K562 (cell line): Measurements from ENCODE around the gene ING2.

ENCODE experiments used
- ARNT ChIP-seq, 2 experiments: fragments of 450-650 bp; IDR thresholded peaks; 2 replicates each; pipeline ENCODE4 v1.6.1; 2016; ENCODE audit warnings: mild to moderate bottlenecking in 1 of 2
- ATF2 ChIP-seq: sonication (generic); formaldehyde crosslinking; IDR thresholded peaks from 2 replicates; pipeline ENCODE4 v1.8.1; 2022; ENCODE audit warnings: missing genetic modification reagents
- BRD4 ChIP-seq: fragments of 200-600 bp; sonication (generic); IDR thresholded peaks from 2 replicates; pipeline ENCODE4 v1.6.1; 2017; ENCODE audit warnings: inconsistent platforms
- GTF3C2 ChIP-seq: IDR thresholded peaks from 3 replicates; pipeline ENCODE4 v1.6.1; 2011; ENCODE audit warnings: borderline replicate concordance, mild to moderate bottlenecking, moderate library complexity; ENCODE audit not compliant: insufficient read length; ENCODE audit errors: extremely low read depth
- JUNB ChIP-seq: fragments of 450-650 bp; formaldehyde crosslinking; conservative IDR thresholded peaks from 2 replicates; pipeline ENCODE4 v1.4.0; 2020; ENCODE audit warnings: mild to moderate bottlenecking
- MAZ ChIP-seq, 2 experiments: fragments of 450-650 bp in 1 of 2; sonication (generic) in 1 of 2; formaldehyde crosslinking; IDR thresholded peaks in 1 of 2; conservative IDR thresholded peaks in 1 of 2; 2 replicates each; pipeline versions ENCODE4 v1.4.0 to v1.5.0; 2020; ENCODE audit warnings: mild to moderate bottlenecking in 1 of 2, missing genetic modification reagents in 1 of 2
- MCM2 ChIP-seq: fragments of 450-650 bp; IDR thresholded peaks from 2 replicates; pipeline ENCODE4 v1.6.1; 2017; ENCODE audit warnings: low read depth, mild to moderate bottlenecking
- POLR2AphosphoS5 ChIP-seq: IDR thresholded peaks from 2 replicates; pipeline ENCODE4 v1.6.1; 2011; ENCODE audit warnings: mild to moderate bottlenecking, low read depth, low read length, moderate library complexity; ENCODE audit not compliant: control insufficient read depth, insufficient read depth
- RFX5 ChIP-seq: IDR thresholded peaks from 2 replicates; pipeline ENCODE4 v1.6.1; 2011; ENCODE audit warnings: low read depth, mild to moderate bottlenecking, improper control_type of control experiment, low read length
- SAFB2 ChIP-seq: fragments of 200-400 bp; formaldehyde crosslinking; IDR thresholded peaks from 2 replicates; pipeline ENCODE4 v1.6.1; 2018; ENCODE audit warnings: borderline replicate concordance, low read length, low read depth, moderate library complexity; ENCODE audit not compliant: severe bottlenecking
- ZBTB43 ChIP-seq: sonication (generic); formaldehyde crosslinking; IDR thresholded peaks from 2 replicates; pipeline ENCODE4 v1.8.0; 2023; ENCODE audit warnings: mild to moderate bottlenecking, missing genetic modification reagents
- ZNF174 ChIP-seq: fragments of 250-450 bp; sonication (Bioruptor Pico); IDR thresholded peaks from 2 replicates; pipeline ENCODE4 v1.4.0; 2020; ENCODE audit warnings: mild to moderate bottlenecking
- ZNF445 ChIP-seq: fragments of 250-450 bp; sonication (Bioruptor Pico); IDR thresholded peaks from 2 replicates; pipeline ENCODE4 v1.4.0; 2020; ENCODE audit warnings: low read depth, mild to moderate bottlenecking, moderate library complexity

GRCh38 chr4:183533698-183534097 is 28.8 kb downstream of the ING2 start:
- TF ChIP-seq SAFB2 (no peak), ZNF174 (CRISPR knock-in tag) (no peak), POLR2AphosphoS5 (no peak), RFX5 (no peak), ZNF445 (CRISPR knock-in tag) (no peak), JUNB (CRISPR knock-in tag) (no peak), BRD4 (no peak), ZBTB43 (CRISPR knock-in tag) (no peak), ATF2 (CRISPR knock-in tag) (no peak), MCM2 (no peak), MAZ (CRISPR knock-in tag; conservative IDR thresholded peaks at IDR 0.05 in 1 of 2, IDR thresholded peaks at IDR 0.05 in 1 of 2) (no peak; a peak in 1 of 4 replicates), GTF3C2 (no peak), ARNT (IDR thresholded peaks at IDR 0.05) (no peak)
